PFSK-1 (cell line): ENCODE measurements around the gene BCAS1.

ENCODE experiments used
- FOXP2 ChIP-seq: optimal IDR thresholded peaks from 2 replicates; pipeline ENCODE3; 2011; ENCODE audit warnings: borderline replicate concordance, control low read depth, inconsistent platforms; ENCODE audit not compliant: insufficient read depth; ENCODE audit errors: extremely low read length, extremely low read depth
- POLR2AphosphoS5 ChIP-seq: IDR thresholded peaks from 2 replicates; pipeline ENCODE4 v1.6.1; 2012; ENCODE audit warnings: low read depth, mild to moderate bottlenecking, control low read depth, low read length, moderate library complexity
- REST ChIP-seq, 2 experiments: IDR thresholded peaks; 2 replicates each; pipeline versions ENCODE4 v1.6.1 to v1.8.0; 2011 to 2012; ENCODE audit warnings: low read depth in 2 of 2, low read length in 2 of 2, control low read depth in 1 of 2, inconsistent platforms in 1 of 2, mild to moderate bottlenecking in 1 of 2, moderate library complexity in 1 of 2; ENCODE audit not compliant: insufficient read depth in 1 of 2
- SIN3A ChIP-seq: IDR thresholded peaks from 2 replicates; pipeline ENCODE4 v1.6.1; 2012; ENCODE audit warnings: mild to moderate bottlenecking, low read length, moderate library complexity, borderline replicate concordance; ENCODE audit not compliant: insufficient read depth
- TAF1 ChIP-seq: IDR thresholded peaks from 2 replicates; pipeline ENCODE4 v1.6.1; 2012; ENCODE audit warnings: low read length, control low read depth, borderline replicate concordance; ENCODE audit not compliant: insufficient read depth

DNA sequence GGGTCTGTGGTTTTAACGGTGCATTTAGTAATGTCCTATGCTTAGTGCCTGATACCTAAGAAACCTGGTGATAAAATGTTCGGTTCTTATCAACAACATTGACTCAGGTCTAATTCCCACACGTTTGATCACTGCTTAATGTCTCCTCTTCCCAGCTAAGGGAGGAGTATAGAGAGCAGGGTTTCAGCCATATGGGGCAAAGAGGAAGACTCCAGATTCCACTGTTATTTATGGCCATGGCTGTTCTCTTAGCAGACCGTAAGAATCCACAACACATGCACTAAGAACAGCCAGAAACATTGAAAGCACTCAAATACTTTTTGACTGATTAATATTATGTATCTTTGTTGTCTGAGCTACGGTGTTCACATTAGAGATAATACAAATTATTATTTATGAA, 112.1 kb downstream of the BCAS1 start:
- no peak for TF ChIP-seq POLR2AphosphoS5
- no peak for TF ChIP-seq TAF1
- no peak for TF ChIP-seq REST (IDR thresholded peaks at IDR 0.05; ENCODE audit: insufficient read depth in 1 of 2, low read depth in 2 of 2, low read length in 2 of 2)
- no peak for TF ChIP-seq SIN3A
- TF ChIP-seq FOXP2 = no peak
